ENCODE data around the gene GPR45. TPM values are rescaled to one million over a fixed set of nuclear protein-coding genes. Genes with fewer than 3 reads are reported as not detected.

GPR45 gene
- polyA plus RNA-seq, 2 of the 4 experiments (the other 2 are of a cell fraction) = not detected

DNA sequence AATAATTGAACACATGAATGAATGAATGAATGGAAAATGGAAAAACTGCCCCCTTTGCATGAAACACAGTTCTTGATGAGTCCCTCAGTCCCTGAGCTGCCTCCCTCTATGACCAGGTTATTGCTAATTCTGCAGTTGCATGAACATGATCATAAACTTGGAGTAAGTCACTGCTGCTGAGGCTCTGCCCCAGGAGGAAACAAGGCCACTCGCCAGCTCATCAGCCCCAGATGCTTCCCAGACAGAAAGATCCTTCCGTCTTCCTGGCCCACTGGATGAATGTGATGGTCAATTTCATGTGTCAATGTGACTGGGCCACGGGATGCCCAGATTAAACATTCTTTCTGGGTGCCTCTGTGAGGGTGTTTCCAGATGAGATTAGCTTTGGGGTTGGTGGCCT, 16.4 kb downstream of the GPR45 start:
- Histone ChIP-seq H3K9me3 (no peaks in the 10 kb centered on the region), H3K4me1 (no peaks in the 10 kb centered on the region), H3K27ac (no peak overlapping the region), H3K4me2 (no peak overlapping the region), H3K4me3 (no peak overlapping the region)
- ChIA-PET CTCF (no interaction called here), POLR2A (no interaction called here)
- TF ChIP-seq, protein P1, sequence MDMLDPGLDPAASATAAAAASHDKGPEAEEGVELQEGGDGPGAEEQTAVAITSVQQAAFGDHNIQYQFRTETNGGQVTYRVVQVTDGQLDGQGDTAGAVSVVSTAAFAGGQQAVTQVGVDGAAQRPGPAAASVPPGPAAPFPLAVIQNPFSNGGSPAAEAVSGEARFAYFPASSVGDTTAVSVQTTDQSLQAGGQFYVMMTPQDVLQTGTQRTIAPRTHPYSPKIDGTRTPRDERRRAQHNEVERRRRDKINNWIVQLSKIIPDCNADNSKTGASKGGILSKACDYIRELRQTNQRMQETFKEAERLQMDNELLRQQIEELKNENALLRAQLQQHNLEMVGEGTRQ (IDR thresholded peaks at IDR 0.05) = no peak
- no peak for TF ChIP-seq TP53 (CRISPR knock-in tag; IDR thresholded peaks at IDR 0.05)
- TF ChIP-seq SMC3 (IDR thresholded peaks at IDR 0.05) = no peak
- no peak for TF ChIP-seq CBX8 (IDR thresholded peaks at IDR 0.05)
- no peak for TF ChIP-seq CHD2 (IDR thresholded peaks at IDR 0.05; ENCODE audit: low read length, partially characterized antibody)
- TF ChIP-seq POLR2AphosphoS2 (conservative IDR thresholded peaks at IDR 0.05; ENCODE audit: low read length) = no peak
- no peak for FAIRE-seq
- 64% methylated on average over 3 of the region's 3 CpGs for WGBS (ENCODE audit: missing lambda C conversion rate)
- ATAC-seq = no peak
- DNase-seq (ENCODE audit: low read depth in 1 of 2, low spot score in 1 of 2) = no peak

DNA sequence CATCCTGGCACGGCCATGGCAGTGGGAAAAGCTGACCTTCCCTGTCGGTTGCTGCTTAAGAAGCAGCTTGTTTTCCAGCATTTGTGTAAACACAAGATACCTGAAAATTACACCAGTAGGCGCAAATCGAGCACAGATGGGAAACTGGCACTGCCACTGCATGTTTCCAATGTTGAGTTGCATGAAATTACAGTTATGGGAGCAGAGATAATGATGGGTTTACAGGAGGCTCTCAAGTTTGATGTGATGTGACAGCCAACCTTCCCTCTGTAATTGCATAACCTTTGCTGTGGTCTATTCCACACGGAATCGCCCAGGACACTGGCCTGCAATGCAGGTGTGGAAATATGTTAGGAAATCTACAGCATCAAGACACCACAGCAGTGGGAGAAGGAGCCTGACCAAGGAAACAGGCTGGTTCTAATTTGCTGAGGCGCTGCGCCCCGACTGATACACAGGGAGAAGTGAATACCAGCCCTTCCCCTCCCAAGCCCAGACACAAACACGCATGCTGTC, 17.4 kb downstream of the GPR45 start:
- CTCF ChIA-PET = interaction anchor here (1.4 kb wide), 1 partner anchor 16 kb away, joined by 3 read pairs; no protein-coding TSS in a partner anchor
- TF ChIP-seq CBX8 (IDR thresholded peaks at IDR 0.05) (no peak), KDM5A (IDR thresholded peaks at IDR 0.05) (no peak), RFX5 (IDR thresholded peaks at IDR 0.05) (no peak), TP53 (CRISPR knock-in tag; IDR thresholded peaks at IDR 0.05) (no peak), HOXB5 (CRISPR knock-in tag; IDR thresholded peaks at IDR 0.05) (no peak), EHMT2 (IDR thresholded peaks at IDR 0.05; ENCODE audit: low read depth) (no peak), JUN (IDR thresholded peaks at IDR 0.05) (no peak), BHLHE40 (IDR thresholded peaks at IDR 0.05; ENCODE audit: low read depth, low read length) (no peak), ZSCAN20 (CRISPR knock-in tag; IDR thresholded peaks at IDR 0.05) (no peak)
- TF ChIP-seq, protein P2, sequence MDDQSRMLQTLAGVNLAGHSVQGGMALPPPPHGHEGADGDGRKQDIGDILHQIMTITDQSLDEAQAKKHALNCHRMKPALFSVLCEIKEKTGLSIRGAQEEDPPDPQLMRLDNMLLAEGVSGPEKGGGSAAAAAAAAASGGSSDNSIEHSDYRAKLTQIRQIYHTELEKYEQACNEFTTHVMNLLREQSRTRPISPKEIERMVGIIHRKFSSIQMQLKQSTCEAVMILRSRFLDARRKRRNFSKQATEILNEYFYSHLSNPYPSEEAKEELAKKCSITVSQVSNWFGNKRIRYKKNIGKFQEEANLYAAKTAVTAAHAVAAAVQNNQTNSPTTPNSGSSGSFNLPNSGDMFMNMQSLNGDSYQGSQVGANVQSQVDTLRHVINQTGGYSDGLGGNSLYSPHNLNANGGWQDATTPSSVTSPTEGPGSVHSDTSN (IDR thresholded peaks at IDR 0.05) = no peak
- POLR2A ChIA-PET = no interaction called here
- H3K4me3 ChIP-seq = no peak overlapping the region
- no peaks in the 10 kb centered on the region for H3K4me1 ChIP-seq
- no peak for DNase-seq (ENCODE audit: low read depth in 1 of 2, low spot score in 1 of 2)
- H3K9me3 ChIP-seq = no peaks in the 10 kb centered on the region
- WGBS (ENCODE audit: missing lambda C conversion rate) = 75% methylated on average over 10 of the region's 10 CpGs
- H3K27ac ChIP-seq = no peak overlapping the region
- no peak for ATAC-seq
- H3K4me2 ChIP-seq = no peak overlapping the region
- no peak for FAIRE-seq

DNA sequence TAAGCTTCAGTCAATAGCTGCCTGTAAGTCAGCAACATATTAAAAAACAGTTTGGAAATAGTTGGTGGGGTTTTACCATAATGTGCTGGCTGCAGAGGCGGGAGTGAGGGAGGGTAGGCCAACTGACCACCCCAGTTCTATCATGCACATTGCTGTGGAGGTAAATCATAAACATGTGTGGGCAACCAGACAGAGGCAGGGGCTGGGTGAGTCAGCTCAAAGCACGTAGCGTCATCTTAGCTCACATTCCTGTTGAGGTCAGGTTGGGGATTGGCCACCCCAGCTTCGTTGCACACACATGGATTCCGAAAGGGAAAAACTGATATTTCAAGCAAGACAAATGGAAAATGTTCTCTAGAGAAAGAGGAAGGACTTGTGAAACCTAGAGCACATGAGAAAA, 19.5 kb downstream of the GPR45 start:
- no peaks in the 10 kb centered on the region for H3K9me3 ChIP-seq
- ATAC-seq (peak; percentile 20 to 39; a peak in 1 of 6 replicates), FAIRE-seq (no peak), DNase-seq (ENCODE audit: low read depth in 1 of 2, low spot score in 1 of 2) (peak in 1 of 2 experiments; percentile 11)
- POLR2A ChIA-PET = no interaction called here
- no peak overlapping the region for H3K4me3 ChIP-seq
- TF ChIP-seq HOXB5 (CRISPR knock-in tag; IDR thresholded peaks at IDR 0.05) (no peak), ESRRA (IDR thresholded peaks at IDR 0.05; ENCODE audit: borderline replicate concordance, low read length) (no peak), ZC3H11A (IDR thresholded peaks at IDR 0.05) (no peak), CHD4 (IDR thresholded peaks at IDR 0.05; ENCODE audit: borderline replicate concordance) (no peak), EHMT2 (IDR thresholded peaks at IDR 0.05; ENCODE audit: low read depth) (no peak), POLR2A (IDR thresholded peaks at IDR 0.05; ENCODE audit: low read length) (no peak), SMC3 (IDR thresholded peaks at IDR 0.05) (no peak), ZNF302 (CRISPR knock-in tag; IDR thresholded peaks at IDR 0.05) (no peak), MAFK (IDR thresholded peaks at IDR 0.05; ENCODE audit: partially characterized antibody) (no peak), HDAC2 (IDR thresholded peaks at IDR 0.05) (no peak)
- TF ChIP-seq, protein P3, sequence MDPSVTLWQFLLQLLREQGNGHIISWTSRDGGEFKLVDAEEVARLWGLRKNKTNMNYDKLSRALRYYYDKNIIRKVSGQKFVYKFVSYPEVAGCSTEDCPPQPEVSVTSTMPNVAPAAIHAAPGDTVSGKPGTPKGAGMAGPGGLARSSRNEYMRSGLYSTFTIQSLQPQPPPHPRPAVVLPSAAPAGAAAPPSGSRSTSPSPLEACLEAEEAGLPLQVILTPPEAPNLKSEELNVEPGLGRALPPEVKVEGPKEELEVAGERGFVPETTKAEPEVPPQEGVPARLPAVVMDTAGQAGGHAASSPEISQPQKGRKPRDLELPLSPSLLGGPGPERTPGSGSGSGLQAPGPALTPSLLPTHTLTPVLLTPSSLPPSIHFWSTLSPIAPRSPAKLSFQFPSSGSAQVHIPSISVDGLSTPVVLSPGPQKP (IDR thresholded peaks at IDR 0.05; ENCODE audit: low read depth, low read length) = no peak
- TF ChIP-seq, protein P4, sequence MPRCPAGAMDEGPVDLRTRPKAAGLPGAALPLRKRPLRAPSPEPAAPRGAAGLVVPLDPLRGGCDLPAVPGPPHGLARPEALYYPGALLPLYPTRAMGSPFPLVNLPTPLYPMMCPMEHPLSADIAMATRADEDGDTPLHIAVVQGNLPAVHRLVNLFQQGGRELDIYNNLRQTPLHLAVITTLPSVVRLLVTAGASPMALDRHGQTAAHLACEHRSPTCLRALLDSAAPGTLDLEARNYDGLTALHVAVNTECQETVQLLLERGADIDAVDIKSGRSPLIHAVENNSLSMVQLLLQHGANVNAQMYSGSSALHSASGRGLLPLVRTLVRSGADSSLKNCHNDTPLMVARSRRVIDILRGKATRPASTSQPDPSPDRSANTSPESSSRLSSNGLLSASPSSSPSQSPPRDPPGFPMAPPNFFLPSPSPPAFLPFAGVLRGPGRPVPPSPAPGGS (IDR thresholded peaks at IDR 0.05) = no peak
- 89% methylated on average over 5 of the region's 5 CpGs for WGBS (ENCODE audit: missing lambda C conversion rate)
- CTCF ChIA-PET = interaction anchor here (1.6 kb wide), 1 partner anchor 35 kb away, joined by 3 read pairs; no protein-coding TSS in a partner anchor
- no peak overlapping the region for H3K4me2 ChIP-seq
- H3K27ac ChIP-seq = no peak overlapping the region
- no peaks in the 10 kb centered on the region for H3K4me1 ChIP-seq

All from A549 (cell line).